Measurements from ENCODE around the gene THRB.

The THRB gene

GRCh38 chr3:24264748-24265158 lies 229.9 kb downstream of the THRB start:
- no peak overlapping the region for H3K4me3 ChIP-seq (ENCODE audit: low read depth, low read length, poor library complexity, severe bottlenecking)
- TF ChIP-seq CTCF (IDR thresholded peaks at IDR 0.05; ENCODE audit: low read length): peak; percentile 85
- no peak for TF ChIP-seq EZH2 (IDR thresholded peaks at IDR 0.05; ENCODE audit: borderline replicate concordance, low read length)
- no peaks in the 10 kb centered on the region for H3K36me3 ChIP-seq (ENCODE audit: insufficient read depth, low read length)

GRCh38 chr3:24264011-24264410 lies 230.6 kb downstream of the THRB start:
- no peak overlapping the region for H3K27ac ChIP-seq (ENCODE audit: low read depth, low read length, poor library complexity, severe bottlenecking)

More at GRCh38 chr3:24264748-24265158, 229.9 kb downstream of the THRB start:
- Histone ChIP-seq H3K79me2 (ENCODE audit: insufficient read depth, low read length) (no peaks in the 10 kb centered on the region), H3K27me3 (ENCODE audit: insufficient read depth, low read length) (no peaks in the 10 kb centered on the region), H3K4me1 (ENCODE audit: insufficient read depth, low read length, severe bottlenecking) (no peaks in the 10 kb centered on the region), H3K9me3 (ENCODE audit: low read length) (no peaks in the 10 kb centered on the region), H3K27ac (ENCODE audit: low read depth, low read length, poor library complexity, severe bottlenecking) (no peak overlapping the region), H3F3A (ENCODE audit: insufficient read depth, low read length) (no peaks in the 10 kb centered on the region), H3K9ac (ENCODE audit: low read length) (no peak overlapping the region), H3K4me2 (ENCODE audit: low read length) (no peak overlapping the region), H4K20me1 (ENCODE audit: insufficient read depth, low read length) (no peaks in the 10 kb centered on the region), H2AFZ (ENCODE audit: low read length) (no peak overlapping the region), H3K9me2 (ENCODE audit: low read depth, low read length) (no peaks in the 10 kb centered on the region)

GRCh38 chr3:24263069-24263668 lies 231.5 kb downstream of the THRB start:
- Histone ChIP-seq H3K4me1 (ENCODE audit: insufficient read depth, low read length, severe bottlenecking) (no peaks in the 10 kb centered on the region), H3K27me3 (ENCODE audit: insufficient read depth, low read length) (no peaks in the 10 kb centered on the region), H3F3A (ENCODE audit: insufficient read depth, low read length) (no peaks in the 10 kb centered on the region), H2AFZ (ENCODE audit: low read length) (no peak overlapping the region), H3K4me2 (ENCODE audit: low read length) (no peak overlapping the region), H3K27ac (ENCODE audit: low read depth, low read length, poor library complexity, severe bottlenecking) (no peak overlapping the region), H4K20me1 (ENCODE audit: insufficient read depth, low read length) (no peaks in the 10 kb centered on the region), H3K79me2 (ENCODE audit: insufficient read depth, low read length) (no peaks in the 10 kb centered on the region), H3K9ac (ENCODE audit: low read length) (no peak overlapping the region), H3K4me3 (ENCODE audit: low read depth, low read length, poor library complexity, severe bottlenecking) (no peak overlapping the region), H3K9me2 (ENCODE audit: low read depth, low read length) (no peaks in the 10 kb centered on the region), H3K36me3 (ENCODE audit: insufficient read depth, low read length) (no peaks in the 10 kb centered on the region), H3K9me3 (ENCODE audit: low read length) (no peaks in the 10 kb centered on the region)
- TF ChIP-seq CTCF (IDR thresholded peaks at IDR 0.05; ENCODE audit: low read length) (no peak), EZH2 (IDR thresholded peaks at IDR 0.05; ENCODE audit: borderline replicate concordance, low read length) (no peak)

More at GRCh38 chr3:24264011-24264410, 230.6 kb downstream of the THRB start:
- no peaks in the 10 kb centered on the region for H4K20me1 ChIP-seq (ENCODE audit: insufficient read depth, low read length)
- no peak overlapping the region for H3K9ac ChIP-seq (ENCODE audit: low read length)
- H3K4me1 ChIP-seq (ENCODE audit: insufficient read depth, low read length, severe bottlenecking): no peaks in the 10 kb centered on the region
- no peaks in the 10 kb centered on the region for H3K27me3 ChIP-seq (ENCODE audit: insufficient read depth, low read length)
- no peaks in the 10 kb centered on the region for H3K36me3 ChIP-seq (ENCODE audit: insufficient read depth, low read length)
- TF ChIP-seq CTCF (IDR thresholded peaks at IDR 0.05; ENCODE audit: low read length): no peak
- no peak for TF ChIP-seq EZH2 (IDR thresholded peaks at IDR 0.05; ENCODE audit: borderline replicate concordance, low read length)
- H3F3A ChIP-seq (ENCODE audit: insufficient read depth, low read length): no peaks in the 10 kb centered on the region
- no peaks in the 10 kb centered on the region for H3K9me3 ChIP-seq (ENCODE audit: low read length)
- H2AFZ ChIP-seq (ENCODE audit: low read length): no peak overlapping the region
- no peak overlapping the region for H3K4me2 ChIP-seq (ENCODE audit: low read length)
- H3K9me2 ChIP-seq (ENCODE audit: low read depth, low read length): no peaks in the 10 kb centered on the region
- no peaks in the 10 kb centered on the region for H3K79me2 ChIP-seq (ENCODE audit: insufficient read depth, low read length)
- H3K4me3 ChIP-seq (ENCODE audit: low read depth, low read length, poor library complexity, severe bottlenecking): no peak overlapping the region
